K562 (cell line): ENCODE data around the gene HPS5. TPM values are rescaled to one million over a fixed set of nuclear protein-coding genes. Genes with fewer than 3 reads are reported as not detected.

Experiments
- BHLHE40 ChIP-seq: IDR thresholded peaks from 2 replicates; pipeline ENCODE4 v1.6.1; 2011; ENCODE audit warnings: low read length, improper control_type of control experiment
- BRD9 ChIP-seq: fragments of 450-650 bp; IDR thresholded peaks from 2 replicates; pipeline ENCODE4 v1.6.1; 2018; ENCODE audit warnings: low read depth; ENCODE audit not compliant: partially characterized antibody
- CBX8 ChIP-seq: fragments of 200-600 bp; sonication (generic); IDR thresholded peaks from 2 replicates; pipeline ENCODE4 v1.6.1; 2012; ENCODE audit warnings: borderline replicate concordance, mixed run types, low read depth, mild to moderate bottlenecking, moderate library complexity, mixed read lengths, low read length, control low read depth, inconsistent platforms; ENCODE audit not compliant: poor library complexity, severe bottlenecking; ENCODE audit errors: extremely low read depth
- CHD2 ChIP-seq: IDR thresholded peaks from 2 replicates; pipeline ENCODE4 v1.6.1; 2011; ENCODE audit warnings: low read depth, low read length
- CREM ChIP-seq: IDR thresholded peaks from 2 replicates; pipeline ENCODE4 v1.6.1; 2014; ENCODE audit warnings: antibody characterized with exemption, low read depth
- CTCFL ChIP-seq: IDR thresholded peaks from 2 replicates; pipeline ENCODE4 v1.6.1; 2011; ENCODE audit warnings: borderline replicate concordance, low read depth, mild to moderate bottlenecking, moderate library complexity, low read length; ENCODE audit not compliant: insufficient read depth, poor library complexity, severe bottlenecking
- DMBX1 ChIP-seq: fragments of 250-450 bp; sonication (Bioruptor Pico); IDR thresholded peaks from 2 replicates; pipeline ENCODE4 v1.8.0; 2022; ENCODE audit warnings: inconsistent platforms, mild to moderate bottlenecking, moderate library complexity, borderline replicate concordance
- EGR1 ChIP-seq: fragments of 450-650 bp; conservative IDR thresholded peaks from 2 replicates; pipeline ENCODE4 v1.6.1; 2017; ENCODE audit warnings: mild to moderate bottlenecking
- ETV1 ChIP-seq: fragments of 450-650 bp; conservative IDR thresholded peaks from 2 replicates; pipeline ENCODE4 v1.6.1; 2016; ENCODE audit warnings: missing genetic modification characterization, control low read depth, low read depth, missing compliant biosample characterization
- GTF2A2 ChIP-seq: IDR thresholded peaks from 2 replicates; pipeline ENCODE4 v1.6.1; 2016; ENCODE audit warnings: mild to moderate bottlenecking, missing genetic modification characterization, missing compliant biosample characterization
- ID3 ChIP-seq, 2 experiments: fragments of 250-450 bp in 1 of 2; fragments of 450-650 bp in 1 of 2; sonication (Bioruptor Pico) in 1 of 2; IDR thresholded peaks; 2 replicates each; pipeline versions ENCODE4 v1.6.1 to v1.8.0; 2016 to 2021; ENCODE audit warnings: mild to moderate bottlenecking in 2 of 2, moderate library complexity in 2 of 2, missing compliant biosample characterization in 1 of 2, missing genetic modification characterization in 1 of 2
- MED1 ChIP-seq: sonication (generic); formaldehyde crosslinking; IDR thresholded peaks from 2 replicates; pipeline ENCODE4 v1.8.1; 2023; ENCODE audit warnings: missing genetic modification reagents, borderline replicate concordance
- MXD1 ChIP-seq: fragments of 250-450 bp; sonication (Bioruptor Pico); IDR thresholded peaks from 2 replicates; pipeline ENCODE4 v1.8.0; 2021; ENCODE audit warnings: borderline replicate concordance, mild to moderate bottlenecking, moderate library complexity; ENCODE audit not compliant: poor library complexity, severe bottlenecking
- NCOA4 ChIP-seq: fragments of 450-650 bp; IDR thresholded peaks from 2 replicates; pipeline ENCODE4 v1.6.1; 2018; ENCODE audit warnings: mild to moderate bottlenecking; ENCODE audit not compliant: partially characterized antibody
- POLR2B ChIP-seq: fragments of 450-650 bp; IDR thresholded peaks from 2 replicates; pipeline ENCODE4 v1.6.1; 2018; ENCODE audit warnings: low read depth; ENCODE audit not compliant: partially characterized antibody
- SIN3A ChIP-seq, 2 experiments: fragments of 150-350 bp in 1 of 2; IDR thresholded peaks; 2 replicates each; pipeline ENCODE4 v1.6.1; 2011 to 2016; ENCODE audit warnings: borderline replicate concordance in 2 of 2, low read depth in 2 of 2, low read length in 2 of 2, mild to moderate bottlenecking in 2 of 2, moderate library complexity in 2 of 2; ENCODE audit not compliant: control insufficient read depth in 1 of 2
- ZKSCAN8 ChIP-seq: fragments of 200-800 bp; sonication (Bioruptor generic); IDR thresholded peaks from 2 replicates; pipeline ENCODE4 v1.6.1; 2016; ENCODE audit warnings: missing genetic modification characterization, missing compliant biosample characterization
- ZNF133 ChIP-seq: fragments of 250-450 bp; sonication (Bioruptor Pico); IDR thresholded peaks from 2 replicates; pipeline ENCODE4 v1.4.0; 2020; ENCODE audit warnings: mild to moderate bottlenecking
- ZNF282 ChIP-seq: sonication (generic); formaldehyde crosslinking; IDR thresholded peaks from 2 replicates; pipeline ENCODE4 v1.8.1; 2023; ENCODE audit warnings: missing genetic modification reagents
- ZNF586 ChIP-seq: fragments of 450-650 bp; formaldehyde crosslinking; conservative IDR thresholded peaks from 2 replicates; pipeline ENCODE4 v1.4.0; 2020; ENCODE audit warnings: mild to moderate bottlenecking, moderate library complexity
- ZNF592 ChIP-seq: fragments of 450-650 bp; IDR thresholded peaks from 2 replicates; pipeline ENCODE4 v1.6.1; 2017; ENCODE audit warnings: antibody characterized with exemption, mild to moderate bottlenecking
- polyA plus RNA-seq, 8 experiments: library from polyadenylated mRNA; depleted of rRNA in 4 of 8; stranded (reverse) in 5 of 8; unstranded in 3 of 8; fragments of >200 nt; fragmentation: Nextera tagmentation in 2 of 8; fragmentation: Illumina TruSeq in 1 of 8; extraction: Ambion mirVana in 2 of 8; extraction: Trizol in 1 of 8; gene quantifications; 2 replicates each; pipeline versions ENCODE4 v1.2.1 to v1.2.3, GENCODE V29; 2011 to 2014; ENCODE audit warnings: inconsistent platforms in 1 of 8, missing spikeins in 1 of 8
- total RNA-seq, 7 experiments: library from RNA; depleted of rRNA in 6 of 7; stranded (reverse); fragments of >200 nt in 6 of 7; fragmentation: Illumina TruSeq in 2 of 7; extraction: Trizol in 2 of 7; gene quantifications; 2 replicates each; pipeline versions ENCODE4 v1.2.1 to v1.2.3, GENCODE V29; 2011 to 2021; ENCODE audit warnings: low replicate concordance in 1 of 7

HPS5 gene
- total and polyA plus RNA-seq, 9 of the 15 experiments (the other 6 are each of a cell fraction or from before 2014, with no cell fraction given), result 12.2 to 28.1 (median 16.8) TPM

GRCh38 chr11:18243783-18244362 lies 78.1 kb downstream of the HPS5 start (continued):
- no peak for TF ChIP-seq ETV1
- TF ChIP-seq ZNF133 (CRISPR knock-in tag), result no peak
- no peak for TF ChIP-seq BRD9
- no peak for TF ChIP-seq CHD2
- TF ChIP-seq ZNF592, result no peak
- no peak for TF ChIP-seq BHLHE40
- TF ChIP-seq EGR1, result no peak
- no peak for TF ChIP-seq DMBX1
- TF ChIP-seq GTF2A2, result no peak
- TF ChIP-seq CREM, result no peak
- no peak for TF ChIP-seq NCOA4
- TF ChIP-seq CBX8, result no peak
- no peak for TF ChIP-seq SIN3A (IDR thresholded peaks at IDR 0.05; ENCODE audit: borderline replicate concordance in 2 of 2, control insufficient read depth in 1 of 2, low read depth in 2 of 2, low read length in 2 of 2)
- TF ChIP-seq ZNF586 (CRISPR knock-in tag), result no peak
- TF ChIP-seq MXD1 (CRISPR knock-in tag), result no peak
- TF ChIP-seq MED1, result no peak
- TF ChIP-seq ZKSCAN8 (CRISPR knock-in tag), result no peak
- TF ChIP-seq ZNF282 (CRISPR knock-in tag), result no peak
- TF ChIP-seq ID3 (CRISPR knock-in tag; IDR thresholded peaks at IDR 0.05), result no peak
- no peak for TF ChIP-seq ID3 (tag; IDR thresholded peaks at IDR 0.05)
- peak; percentile 34 for TF ChIP-seq CTCFL
- no peak for TF ChIP-seq POLR2B
